HEK293 (cell line): ENCODE results near the gene UNC5B.

ENCODE experiments used
- KLF10 ChIP-seq: fragments of 450-650 bp; IDR thresholded peaks from 2 replicates; pipeline ENCODE4 v1.5.1; 2018; ENCODE audit warnings: missing biosample characterization, mild to moderate bottlenecking, missing genetic modification characterization
- ZBTB8A ChIP-seq: fragments of 450-650 bp; formaldehyde crosslinking; IDR thresholded peaks from 2 replicates; pipeline ENCODE4 v1.5.1; 2016; ENCODE audit warnings: missing biosample characterization, missing genetic modification characterization
- ZNF571 ChIP-seq: fragments of 450-650 bp; formaldehyde crosslinking; IDR thresholded peaks from 2 replicates; pipeline ENCODE4 v1.5.0; 2017; ENCODE audit warnings: missing biosample characterization, missing genetic modification characterization
- ZSCAN30 ChIP-seq: fragments of 450-650 bp; IDR thresholded peaks from 2 replicates; pipeline ENCODE4 v1.5.1; 2018; ENCODE audit warnings: missing biosample characterization, mild to moderate bottlenecking, missing genetic modification characterization, moderate library complexity
- TF ChIP-seq, protein P1 (sequence below): fragments of 450-650 bp; formaldehyde crosslinking; IDR thresholded peaks from 2 replicates; pipeline ENCODE4 v1.5.1; 2016; ENCODE audit warnings: missing biosample characterization, missing genetic modification characterization
- TF ChIP-seq, protein P2 (sequence below): fragments of 450-650 bp; formaldehyde crosslinking; IDR thresholded peaks from 2 replicates; pipeline ENCODE4 v1.5.1; 2016; ENCODE audit warnings: missing biosample characterization, missing genetic modification characterization
- TF ChIP-seq, protein P3 (sequence below): fragments of 450-650 bp; formaldehyde crosslinking; IDR thresholded peaks from 2 replicates; pipeline ENCODE4 v1.5.1; 2016; ENCODE audit warnings: missing biosample characterization, missing genetic modification characterization
- TF ChIP-seq, protein P4 (sequence below): fragments of 450-650 bp; formaldehyde crosslinking; IDR thresholded peaks from 2 replicates; pipeline ENCODE4 v1.5.1; 2016; ENCODE audit warnings: missing biosample characterization, missing genetic modification characterization
- TF ChIP-seq, protein P5 (sequence below): fragments of 450-650 bp; formaldehyde crosslinking; IDR thresholded peaks from 2 replicates; pipeline ENCODE4 v1.5.1; 2016; ENCODE audit warnings: missing biosample characterization, missing genetic modification characterization
- TF ChIP-seq, protein P6 (sequence below): fragments of 450-650 bp; formaldehyde crosslinking; IDR thresholded peaks from 2 replicates; pipeline ENCODE4 v1.5.1; 2016; ENCODE audit warnings: missing biosample characterization, missing genetic modification characterization
- TF ChIP-seq, protein P7 (sequence below): fragments of 450-650 bp; formaldehyde crosslinking; IDR thresholded peaks from 2 replicates; pipeline ENCODE4 v1.5.1; 2016; ENCODE audit warnings: missing biosample characterization, missing genetic modification characterization

DNA sequence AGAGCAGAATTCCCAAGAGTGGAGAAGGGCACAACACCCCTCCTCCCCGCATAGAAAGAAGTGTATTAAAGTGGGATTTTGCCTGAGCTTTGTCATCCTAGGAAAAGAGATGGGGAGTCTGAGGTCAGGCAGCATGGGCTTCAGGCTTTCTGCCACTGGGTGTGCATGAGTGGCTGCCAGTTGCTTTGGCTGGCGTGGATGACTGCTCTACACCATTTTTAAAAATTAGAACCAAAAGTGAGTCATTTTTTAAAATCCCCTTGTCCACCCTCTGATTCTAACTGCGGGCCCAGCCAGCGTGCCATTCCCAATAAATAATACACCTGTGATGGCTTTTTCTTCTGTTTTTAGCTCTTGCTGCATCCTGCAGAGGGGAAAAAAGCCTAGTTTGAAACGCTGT is 120.1 kb downstream of the UNC5B start:
- TF ChIP-seq ZSCAN30 (tag by site-specific recombination) (no peak), ZNF571 (tag by site-specific recombination) (no peak), KLF10 (no peak), ZBTB8A (no peak)
- TF ChIP-seq, protein P1, sequence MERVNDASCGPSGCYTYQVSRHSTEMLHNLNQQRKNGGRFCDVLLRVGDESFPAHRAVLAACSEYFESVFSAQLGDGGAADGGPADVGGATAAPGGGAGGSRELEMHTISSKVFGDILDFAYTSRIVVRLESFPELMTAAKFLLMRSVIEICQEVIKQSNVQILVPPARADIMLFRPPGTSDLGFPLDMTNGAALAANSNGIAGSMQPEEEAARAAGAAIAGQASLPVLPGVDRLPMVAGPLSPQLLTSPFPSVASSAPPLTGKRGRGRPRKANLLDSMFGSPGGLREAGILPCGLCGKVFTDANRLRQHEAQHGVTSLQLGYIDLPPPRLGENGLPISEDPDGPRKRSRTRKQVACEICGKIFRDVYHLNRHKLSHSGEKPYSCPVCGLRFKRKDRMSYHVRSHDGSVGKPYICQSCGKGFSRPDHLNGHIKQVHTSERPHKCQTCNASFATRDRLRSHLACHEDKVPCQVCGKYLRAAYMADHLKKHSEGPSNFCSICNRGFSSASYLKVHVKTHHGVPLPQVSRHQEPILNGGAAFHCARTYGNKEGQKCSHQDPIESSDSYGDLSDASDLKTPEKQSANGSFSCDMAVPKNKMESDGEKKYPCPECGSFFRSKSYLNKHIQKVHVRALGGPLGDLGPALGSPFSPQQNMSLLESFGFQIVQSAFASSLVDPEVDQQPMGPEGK (tag by site-specific recombination) = no peak
- TF ChIP-seq, protein P2, sequence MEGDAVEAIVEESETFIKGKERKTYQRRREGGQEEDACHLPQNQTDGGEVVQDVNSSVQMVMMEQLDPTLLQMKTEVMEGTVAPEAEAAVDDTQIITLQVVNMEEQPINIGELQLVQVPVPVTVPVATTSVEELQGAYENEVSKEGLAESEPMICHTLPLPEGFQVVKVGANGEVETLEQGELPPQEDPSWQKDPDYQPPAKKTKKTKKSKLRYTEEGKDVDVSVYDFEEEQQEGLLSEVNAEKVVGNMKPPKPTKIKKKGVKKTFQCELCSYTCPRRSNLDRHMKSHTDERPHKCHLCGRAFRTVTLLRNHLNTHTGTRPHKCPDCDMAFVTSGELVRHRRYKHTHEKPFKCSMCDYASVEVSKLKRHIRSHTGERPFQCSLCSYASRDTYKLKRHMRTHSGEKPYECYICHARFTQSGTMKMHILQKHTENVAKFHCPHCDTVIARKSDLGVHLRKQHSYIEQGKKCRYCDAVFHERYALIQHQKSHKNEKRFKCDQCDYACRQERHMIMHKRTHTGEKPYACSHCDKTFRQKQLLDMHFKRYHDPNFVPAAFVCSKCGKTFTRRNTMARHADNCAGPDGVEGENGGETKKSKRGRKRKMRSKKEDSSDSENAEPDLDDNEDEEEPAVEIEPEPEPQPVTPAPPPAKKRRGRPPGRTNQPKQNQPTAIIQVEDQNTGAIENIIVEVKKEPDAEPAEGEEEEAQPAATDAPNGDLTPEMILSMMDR (tag by site-specific recombination) = no peak
- TF ChIP-seq, protein P3, sequence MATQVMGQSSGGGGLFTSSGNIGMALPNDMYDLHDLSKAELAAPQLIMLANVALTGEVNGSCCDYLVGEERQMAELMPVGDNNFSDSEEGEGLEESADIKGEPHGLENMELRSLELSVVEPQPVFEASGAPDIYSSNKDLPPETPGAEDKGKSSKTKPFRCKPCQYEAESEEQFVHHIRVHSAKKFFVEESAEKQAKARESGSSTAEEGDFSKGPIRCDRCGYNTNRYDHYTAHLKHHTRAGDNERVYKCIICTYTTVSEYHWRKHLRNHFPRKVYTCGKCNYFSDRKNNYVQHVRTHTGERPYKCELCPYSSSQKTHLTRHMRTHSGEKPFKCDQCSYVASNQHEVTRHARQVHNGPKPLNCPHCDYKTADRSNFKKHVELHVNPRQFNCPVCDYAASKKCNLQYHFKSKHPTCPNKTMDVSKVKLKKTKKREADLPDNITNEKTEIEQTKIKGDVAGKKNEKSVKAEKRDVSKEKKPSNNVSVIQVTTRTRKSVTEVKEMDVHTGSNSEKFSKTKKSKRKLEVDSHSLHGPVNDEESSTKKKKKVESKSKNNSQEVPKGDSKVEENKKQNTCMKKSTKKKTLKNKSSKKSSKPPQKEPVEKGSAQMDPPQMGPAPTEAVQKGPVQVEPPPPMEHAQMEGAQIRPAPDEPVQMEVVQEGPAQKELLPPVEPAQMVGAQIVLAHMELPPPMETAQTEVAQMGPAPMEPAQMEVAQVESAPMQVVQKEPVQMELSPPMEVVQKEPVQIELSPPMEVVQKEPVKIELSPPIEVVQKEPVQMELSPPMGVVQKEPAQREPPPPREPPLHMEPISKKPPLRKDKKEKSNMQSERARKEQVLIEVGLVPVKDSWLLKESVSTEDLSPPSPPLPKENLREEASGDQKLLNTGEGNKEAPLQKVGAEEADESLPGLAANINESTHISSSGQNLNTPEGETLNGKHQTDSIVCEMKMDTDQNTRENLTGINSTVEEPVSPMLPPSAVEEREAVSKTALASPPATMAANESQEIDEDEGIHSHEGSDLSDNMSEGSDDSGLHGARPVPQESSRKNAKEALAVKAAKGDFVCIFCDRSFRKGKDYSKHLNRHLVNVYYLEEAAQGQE (tag by site-specific recombination) = no peak
- TF ChIP-seq, protein P4, sequence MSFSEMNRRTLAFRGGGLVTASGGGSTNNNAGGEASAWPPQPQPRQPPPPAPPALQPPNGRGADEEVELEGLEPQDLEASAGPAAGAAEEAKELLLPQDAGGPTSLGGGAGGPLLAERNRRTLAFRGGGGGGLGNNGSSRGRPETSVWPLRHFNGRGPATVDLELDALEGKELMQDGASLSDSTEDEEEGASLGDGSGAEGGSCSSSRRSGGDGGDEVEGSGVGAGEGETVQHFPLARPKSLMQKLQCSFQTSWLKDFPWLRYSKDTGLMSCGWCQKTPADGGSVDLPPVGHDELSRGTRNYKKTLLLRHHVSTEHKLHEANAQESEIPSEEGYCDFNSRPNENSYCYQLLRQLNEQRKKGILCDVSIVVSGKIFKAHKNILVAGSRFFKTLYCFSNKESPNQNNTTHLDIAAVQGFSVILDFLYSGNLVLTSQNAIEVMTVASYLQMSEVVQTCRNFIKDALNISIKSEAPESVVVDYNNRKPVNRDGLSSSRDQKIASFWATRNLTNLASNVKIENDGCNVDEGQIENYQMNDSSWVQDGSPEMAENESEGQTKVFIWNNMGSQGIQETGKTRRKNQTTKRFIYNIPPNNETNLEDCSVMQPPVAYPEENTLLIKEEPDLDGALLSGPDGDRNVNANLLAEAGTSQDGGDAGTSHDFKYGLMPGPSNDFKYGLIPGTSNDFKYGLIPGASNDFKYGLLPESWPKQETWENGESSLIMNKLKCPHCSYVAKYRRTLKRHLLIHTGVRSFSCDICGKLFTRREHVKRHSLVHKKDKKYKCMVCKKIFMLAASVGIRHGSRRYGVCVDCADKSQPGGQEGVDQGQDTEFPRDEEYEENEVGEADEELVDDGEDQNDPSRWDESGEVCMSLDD (tag by site-specific recombination) = no peak
- TF ChIP-seq, protein P5, sequence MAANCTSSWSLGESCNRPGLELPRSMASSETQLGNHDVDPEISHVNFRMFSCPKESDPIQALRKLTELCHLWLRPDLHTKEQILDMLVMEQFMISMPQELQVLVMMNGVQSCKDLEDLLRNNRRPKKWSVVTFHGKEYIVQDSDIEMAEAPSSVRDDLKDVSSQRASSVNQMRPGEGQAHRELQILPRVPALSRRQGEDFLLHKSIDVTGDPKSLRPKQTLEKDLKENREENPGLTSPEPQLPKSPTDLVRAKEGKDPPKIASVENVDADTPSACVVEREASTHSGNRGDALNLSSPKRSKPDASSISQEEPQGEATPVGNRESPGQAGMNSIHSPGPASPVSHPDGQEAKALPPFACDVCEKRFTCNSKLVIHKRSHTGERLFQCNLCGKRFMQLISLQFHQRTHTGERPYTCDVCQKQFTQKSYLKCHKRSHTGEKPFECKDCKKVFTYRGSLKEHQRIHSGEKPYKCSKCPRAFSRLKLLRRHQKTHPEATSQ (tag by site-specific recombination) = no peak
- TF ChIP-seq, protein P6, sequence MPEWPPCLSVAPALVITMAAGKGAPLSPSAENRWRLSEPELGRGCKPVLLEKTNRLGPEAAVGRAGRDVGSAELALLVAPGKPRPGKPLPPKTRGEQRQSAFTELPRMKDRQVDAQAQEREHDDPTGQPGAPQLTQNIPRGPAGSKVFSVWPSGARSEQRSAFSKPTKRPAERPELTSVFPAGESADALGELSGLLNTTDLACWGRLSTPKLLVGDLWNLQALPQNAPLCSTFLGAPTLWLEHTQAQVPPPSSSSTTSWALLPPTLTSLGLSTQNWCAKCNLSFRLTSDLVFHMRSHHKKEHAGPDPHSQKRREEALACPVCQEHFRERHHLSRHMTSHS (tag by site-specific recombination) = no peak
- TF ChIP-seq, protein P7, sequence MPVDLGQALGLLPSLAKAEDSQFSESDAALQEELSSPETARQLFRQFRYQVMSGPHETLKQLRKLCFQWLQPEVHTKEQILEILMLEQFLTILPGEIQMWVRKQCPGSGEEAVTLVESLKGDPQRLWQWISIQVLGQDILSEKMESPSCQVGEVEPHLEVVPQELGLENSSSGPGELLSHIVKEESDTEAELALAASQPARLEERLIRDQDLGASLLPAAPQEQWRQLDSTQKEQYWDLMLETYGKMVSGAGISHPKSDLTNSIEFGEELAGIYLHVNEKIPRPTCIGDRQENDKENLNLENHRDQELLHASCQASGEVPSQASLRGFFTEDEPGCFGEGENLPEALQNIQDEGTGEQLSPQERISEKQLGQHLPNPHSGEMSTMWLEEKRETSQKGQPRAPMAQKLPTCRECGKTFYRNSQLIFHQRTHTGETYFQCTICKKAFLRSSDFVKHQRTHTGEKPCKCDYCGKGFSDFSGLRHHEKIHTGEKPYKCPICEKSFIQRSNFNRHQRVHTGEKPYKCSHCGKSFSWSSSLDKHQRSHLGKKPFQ (tag by site-specific recombination) = no peak
